GM18951 (cell line): ENCODE data around the gene MAPK8.

Experiments
- POLR2A ChIP-seq: IDR thresholded peaks from 4 replicates; pipeline ENCODE4 v1.6.1; 2011; ENCODE audit warnings: mild to moderate bottlenecking; ENCODE audit not compliant: insufficient read length, insufficient read depth; ENCODE audit errors: extremely low read depth
- in situ Hi-C: fragments of 300-500 bp; cut with MboI; formaldehyde crosslinking; loops from one replicate; pipeline ENCODE4 v1.12.0; 2022; ENCODE audit warnings: low sequenced_read_pairs, mixed read lengths, inconsistent platforms; ENCODE audit not compliant: unreplicated experiment

Gene MAPK8

GRCh38 chr10:48437546-48437945 is 131.1 kb downstream of the MAPK8 start:
- TF ChIP-seq POLR2A: no peak
- in situ Hi-C loops: no loop called here

GRCh38 chr10:48439031-48439430 is 132.6 kb downstream of the MAPK8 start:
- TF ChIP-seq POLR2A: no peak
- in situ Hi-C loops: no loop called here

- in situ Hi-C loops: no loop called here
Measured at GRCh38 chr10:48439581-48440041, 133.1 kb downstream of the MAPK8 start.

GRCh38 chr10:48440771-48441170 is 134.3 kb downstream of the MAPK8 start:
- in situ Hi-C loops: no loop called here
- no peak for TF ChIP-seq POLR2A

More at GRCh38 chr10:48439581-48440041, 133.1 kb downstream of the MAPK8 start:
- no peak for TF ChIP-seq POLR2A

GRCh38 chr10:48442090-48442808 is 135.8 kb downstream of the MAPK8 start:
- in situ Hi-C loops: no loop called here
- TF ChIP-seq POLR2A: no peak

- TF ChIP-seq POLR2A: no peak
- in situ Hi-C loops: no loop called here
Measured at GRCh38 chr10:48442809-48443177, 136.3 kb downstream of the MAPK8 start.

GRCh38 chr10:48444266-48444665 is 137.8 kb downstream of the MAPK8 start:
- TF ChIP-seq POLR2A: no peak
- in situ Hi-C loops: no loop called here

GRCh38 chr10:48444861-48445841 is 138.7 kb downstream of the MAPK8 start:
- TF ChIP-seq POLR2A: no peak
- in situ Hi-C loops: no loop called here

- in situ Hi-C loops: no loop called here
- TF ChIP-seq POLR2A: no peak
Measured at GRCh38 chr10:48445932-48446331, 139.5 kb downstream of the MAPK8 start.

GRCh38 chr10:48446785-48447184 is 140.3 kb downstream of the MAPK8 start:
- no peak for TF ChIP-seq POLR2A
- in situ Hi-C loops: no loop called here

- no peak for TF ChIP-seq POLR2A
- in situ Hi-C loops: no loop called here
Measured at GRCh38 chr10:48447356-48448215, 141.1 kb downstream of the MAPK8 start.

- no peak for TF ChIP-seq POLR2A
- in situ Hi-C loops: no loop called here
Measured at GRCh38 chr10:48448796-48449195, 142.3 kb downstream of the MAPK8 start.

- TF ChIP-seq POLR2A: no peak
- in situ Hi-C loops: no loop called here
Measured at GRCh38 chr10:48449501-48450232, 143.2 kb downstream of the MAPK8 start.
